ENCODE data around the gene EMX2.

EMX2 gene

GRCh38 chr10:117553142-117553814, 10.7 kb downstream of the EMX2 start:
- Histone ChIP-seq H3K36me3 (ENCODE audit: insufficient read depth, low read length) (no peaks in the 10 kb centered on the region), H3K4me3 (ENCODE audit: low read depth, low read length) (no peak overlapping the region), H3K27me3 (ENCODE audit: insufficient read depth, low read length) (peaks cover 73% of the 10 kb centered on the region), H2AFZ (ENCODE audit: low read length, unreplicated experiment) (no peak overlapping the region), H3K27ac (ENCODE audit: low read depth, low read length) (no peak overlapping the region), H3K4me1 (ENCODE audit: control insufficient read depth, insufficient read depth, low read length, unreplicated experiment) (no peaks in the 10 kb centered on the region), H3K79me2 (ENCODE audit: control insufficient read depth, insufficient read depth, low read length, unreplicated experiment) (no peaks in the 10 kb centered on the region)

- H3K27me3 ChIP-seq (ENCODE audit: insufficient read depth, low read length): peaks cover 68% of the 10 kb centered on the region
- no peak overlapping the region for H2AFZ ChIP-seq (ENCODE audit: low read length, unreplicated experiment)
These were observed 11.2 kb downstream of the EMX2 start for GRCh38 chr10:117553815-117554172.

GRCh38 chr10:117554241-117554814, 11.8 kb downstream of the EMX2 start:
- Histone ChIP-seq H3K27ac (ENCODE audit: low read depth, low read length) (no peak overlapping the region), H3K79me2 (ENCODE audit: control insufficient read depth, insufficient read depth, low read length, unreplicated experiment) (no peaks in the 10 kb centered on the region), H3K27me3 (ENCODE audit: insufficient read depth, low read length) (peaks cover 63% of the 10 kb centered on the region), H3K4me3 (ENCODE audit: low read depth, low read length) (no peak overlapping the region), H2AFZ (ENCODE audit: low read length, unreplicated experiment) (no peak overlapping the region), H3K36me3 (ENCODE audit: insufficient read depth, low read length) (no peaks in the 10 kb centered on the region), H3K4me1 (ENCODE audit: control insufficient read depth, insufficient read depth, low read length, unreplicated experiment) (no peaks in the 10 kb centered on the region)

More at GRCh38 chr10:117553815-117554172, 11.2 kb downstream of the EMX2 start:
- Histone ChIP-seq H3K27ac (ENCODE audit: low read depth, low read length) (no peak overlapping the region), H3K36me3 (ENCODE audit: insufficient read depth, low read length) (no peaks in the 10 kb centered on the region), H3K79me2 (ENCODE audit: control insufficient read depth, insufficient read depth, low read length, unreplicated experiment) (no peaks in the 10 kb centered on the region), H3K4me1 (ENCODE audit: control insufficient read depth, insufficient read depth, low read length, unreplicated experiment) (no peaks in the 10 kb centered on the region), H3K4me3 (ENCODE audit: low read depth, low read length) (no peak overlapping the region)

- Histone ChIP-seq H3K4me1 (ENCODE audit: control insufficient read depth, insufficient read depth, low read length, unreplicated experiment) (no peaks in the 10 kb centered on the region), H3K4me3 (ENCODE audit: low read depth, low read length) (no peak overlapping the region), H3K27ac (ENCODE audit: low read depth, low read length) (no peak overlapping the region), H3K27me3 (ENCODE audit: insufficient read depth, low read length) (peaks cover 63% of the 10 kb centered on the region), H3K36me3 (ENCODE audit: insufficient read depth, low read length) (no peaks in the 10 kb centered on the region), H3K79me2 (ENCODE audit: control insufficient read depth, insufficient read depth, low read length, unreplicated experiment) (no peaks in the 10 kb centered on the region), H2AFZ (ENCODE audit: low read length, unreplicated experiment) (no peak overlapping the region)
These were observed 12.5 kb downstream of the EMX2 start for GRCh38 chr10:117555017-117555416.

GRCh38 chr10:117555863-117556262, 13.3 kb downstream of the EMX2 start:
- Histone ChIP-seq H3K27ac (ENCODE audit: low read depth, low read length) (no peak overlapping the region), H3K4me3 (ENCODE audit: low read depth, low read length) (no peak overlapping the region), H3K79me2 (ENCODE audit: control insufficient read depth, insufficient read depth, low read length, unreplicated experiment) (no peaks in the 10 kb centered on the region), H2AFZ (ENCODE audit: low read length, unreplicated experiment) (no peak overlapping the region), H3K36me3 (ENCODE audit: insufficient read depth, low read length) (no peaks in the 10 kb centered on the region), H3K4me1 (ENCODE audit: control insufficient read depth, insufficient read depth, low read length, unreplicated experiment) (no peaks in the 10 kb centered on the region), H3K27me3 (ENCODE audit: insufficient read depth, low read length) (peaks cover 54% of the 10 kb centered on the region)

GRCh38 chr10:117556356-117556755, 13.8 kb downstream of the EMX2 start:
- peaks cover 49% of the 10 kb centered on the region for H3K27me3 ChIP-seq (ENCODE audit: insufficient read depth, low read length)
- H3K27ac ChIP-seq (ENCODE audit: low read depth, low read length): no peak overlapping the region
- H2AFZ ChIP-seq (ENCODE audit: low read length, unreplicated experiment): no peak overlapping the region

GRCh38 chr10:117559712-117560111, 17.2 kb downstream of the EMX2 start:
- Histone ChIP-seq H3K36me3 (ENCODE audit: insufficient read depth, low read length) (no peaks in the 10 kb centered on the region), H3K4me3 (ENCODE audit: low read depth, low read length) (no peak overlapping the region), H3K4me1 (ENCODE audit: control insufficient read depth, insufficient read depth, low read length, unreplicated experiment) (no peaks in the 10 kb centered on the region), H3K27me3 (ENCODE audit: insufficient read depth, low read length) (peaks cover 16% of the 10 kb centered on the region; the same call in 1 of the 2 replicates), H2AFZ (ENCODE audit: low read length, unreplicated experiment) (no peak overlapping the region), H3K27ac (ENCODE audit: low read depth, low read length) (no peak overlapping the region), H3K79me2 (ENCODE audit: control insufficient read depth, insufficient read depth, low read length, unreplicated experiment) (no peaks in the 10 kb centered on the region)

More at GRCh38 chr10:117556356-117556755, 13.8 kb downstream of the EMX2 start:
- H3K79me2 ChIP-seq (ENCODE audit: control insufficient read depth, insufficient read depth, low read length, unreplicated experiment): no peaks in the 10 kb centered on the region
- no peaks in the 10 kb centered on the region for H3K4me1 ChIP-seq (ENCODE audit: control insufficient read depth, insufficient read depth, low read length, unreplicated experiment)
- no peak overlapping the region for H3K4me3 ChIP-seq (ENCODE audit: low read depth, low read length)
- no peaks in the 10 kb centered on the region for H3K36me3 ChIP-seq (ENCODE audit: insufficient read depth, low read length)

GRCh38 chr10:117560942-117561341, 18.4 kb downstream of the EMX2 start:
- H3K4me1 ChIP-seq (ENCODE audit: control insufficient read depth, insufficient read depth, low read length, unreplicated experiment): no peaks in the 10 kb centered on the region
- H2AFZ ChIP-seq (ENCODE audit: low read length, unreplicated experiment): no peak overlapping the region
- H3K79me2 ChIP-seq (ENCODE audit: control insufficient read depth, insufficient read depth, low read length, unreplicated experiment): no peaks in the 10 kb centered on the region
- H3K27me3 ChIP-seq (ENCODE audit: insufficient read depth, low read length): peaks cover 9% of the 10 kb centered on the region; the same call in 1 of the 2 replicates
- H3K4me3 ChIP-seq (ENCODE audit: low read depth, low read length): no peak overlapping the region
- H3K27ac ChIP-seq (ENCODE audit: low read depth, low read length): no peak overlapping the region
- no peaks in the 10 kb centered on the region for H3K36me3 ChIP-seq (ENCODE audit: insufficient read depth, low read length)

- Histone ChIP-seq H3K27me3 (ENCODE audit: insufficient read depth, low read length) (peaks cover 9% of the 10 kb centered on the region; the same call in 1 of the 2 replicates), H3K4me1 (ENCODE audit: control insufficient read depth, insufficient read depth, low read length, unreplicated experiment) (no peaks in the 10 kb centered on the region), H3K79me2 (ENCODE audit: control insufficient read depth, insufficient read depth, low read length, unreplicated experiment) (no peaks in the 10 kb centered on the region), H3K27ac (ENCODE audit: low read depth, low read length) (no peak overlapping the region), H2AFZ (ENCODE audit: low read length, unreplicated experiment) (no peak overlapping the region), H3K4me3 (ENCODE audit: low read depth, low read length) (no peak overlapping the region), H3K36me3 (ENCODE audit: insufficient read depth, low read length) (no peaks in the 10 kb centered on the region)
These were observed 19.7 kb downstream of the EMX2 start for GRCh38 chr10:117562220-117562619.

- no peak overlapping the region for H2AFZ ChIP-seq (ENCODE audit: low read length, unreplicated experiment)
- H3K4me3 ChIP-seq (ENCODE audit: low read depth, low read length): no peak overlapping the region
- H3K27me3 ChIP-seq (ENCODE audit: insufficient read depth, low read length): peaks cover 7% of the 10 kb centered on the region; the same call in 1 of the 2 replicates
- H3K4me1 ChIP-seq (ENCODE audit: control insufficient read depth, insufficient read depth, low read length, unreplicated experiment): no peaks in the 10 kb centered on the region
- H3K27ac ChIP-seq (ENCODE audit: low read depth, low read length): no peak overlapping the region
- no peaks in the 10 kb centered on the region for H3K79me2 ChIP-seq (ENCODE audit: control insufficient read depth, insufficient read depth, low read length, unreplicated experiment)
- H3K36me3 ChIP-seq (ENCODE audit: insufficient read depth, low read length): no peaks in the 10 kb centered on the region
These were observed 20.6 kb downstream of the EMX2 start for GRCh38 chr10:117562896-117563737.

Measured in ACC112 (cell line).